Heart right ventricle (tissue), 16 donors: Measurements from ENCODE around the gene PEAK3. TPM values are rescaled to one million over a fixed set of nuclear protein-coding genes. Genes with fewer than 3 reads are reported as not detected.

Experiments
- ATAC-seq, 8 donors: fragments of 200-7000 bp; cut with Tn5 transposase; one replicate each; pipeline ENCODE4 v1.9.1; 2020; ENCODE audit warnings: mild to moderate bottlenecking in 8 of 8, moderate library complexity in 8 of 8, moderate number of reproducible peaks in 1 of 8
- DNase-seq, 2 donors: peaks; one replicate each; pipeline ENCODE4 v3.0.0-alpha.2; 2020
- H3K27ac ChIP-seq, 10 donors: fragments of 200-600 bp; sonication (generic) in 2 of 10; one replicate each; pipeline versions ENCODE4 v1.5.0 to v1.8.0; 2020 to 2022; ENCODE audit warnings: mild to moderate bottlenecking in 3 of 10
- H3K27me3 ChIP-seq, 7 donors: fragments of 200-600 bp; one replicate each; pipeline ENCODE4 v1.8.0; 2021 to 2022; ENCODE audit warnings: mild to moderate bottlenecking in 2 of 7
- H3K36me3 ChIP-seq, 9 donors: fragments of 200-600 bp; sonication (generic) in 1 of 9; one replicate each; pipeline versions ENCODE4 v1.5.0 to v1.8.0; 2020 to 2022; ENCODE audit warnings: mild to moderate bottlenecking in 2 of 9
- H3K4me1 ChIP-seq, 9 donors: fragments of 200-600 bp; sonication (generic) in 1 of 9; one replicate each; pipeline versions ENCODE4 v1.5.0 to v1.8.0; 2020 to 2022; ENCODE audit warnings: mild to moderate bottlenecking in 4 of 9
- H3K4me3 ChIP-seq, 10 donors: fragments of 200-600 bp; sonication (generic) in 2 of 10; one replicate each; pipeline versions ENCODE4 v1.5.0 to v1.8.0; 2020 to 2022; ENCODE audit warnings: mild to moderate bottlenecking in 7 of 10, moderate library complexity in 2 of 10
- H3K9me3 ChIP-seq, 11 donors: fragments of 200-600 bp in 10 of 11; sonication (generic) in 2 of 11; one replicate each; pipeline versions ENCODE4 v1.5.0 to v1.8.0; 2013 to 2022; ENCODE audit warnings: mild to moderate bottlenecking in 2 of 11, control low read depth in 1 of 11, moderate library complexity in 1 of 11
- WGBS, 2 donors: extraction: QIAGEN DNeasy Blood & Tissue Kit; methylation state at CpG; one replicate each; pipeline ENCODE4 v1.1.7; 2013; ENCODE audit warnings: inconsistent platforms in 1 of 2; 5-methylcytosine and 5-hydroxymethylcytosine counted together
- intact Hi-C, 10 donors: fragments of 100-400 bp; cut with DNase I; formaldehyde crosslinking; loops; one replicate each; pipeline versions ENCODE4 v1.11.1 to v1.14.2; 2022
- polyA plus RNA-seq, 2 donors: library from polyadenylated mRNA; stranded (reverse); fragments of 200-250 nt; gene quantifications; one replicate each; pipeline ENCODE4 v1.2.3, GENCODE V29; 2013
- total RNA-seq, 10 donors: library from RNA; stranded (reverse); fragmentation: NEBNext Ultra II Directional in 3 of 10; extraction: Animal tissue kit (Norgen Biotek cat#: 25700) in 3 of 10; gene quantifications; one replicate each; pipeline versions ENCODE4 v1.2.1 to v1.2.4, GENCODE V29; 2021 to 2023
- TF ChIP-seq, protein P1 (sequence below), 9 donors: fragments of 200-600 bp; sonication (generic) in 2 of 9; IDR thresholded peaks; one replicate each; pipeline versions ENCODE4 v1.5.0 to v1.8.0; 2021 to 2022; ENCODE audit warnings: antibody characterized with exemption in 9 of 9, mild to moderate bottlenecking in 5 of 9, moderate library complexity in 1 of 9
- donor health status: Arrhythmogenic right ventricular cardiomyopathy.
- donor health status: ischemic (EF 13 %, LVEDD 7.1; RV severe dilation, severe dysfunction).
- donor health status: healthy with polysubstance abuse.
- donor health status: DM: no; HTN: yes; CAD: no.
- donor health status: DM: no; HTN: no; CAD: no.
- donor health status: ischemic (EF 25% LVEDD 6.9; RV normal size, moderate dysfunction).
- donor health status: ischemic (EF 25% LVEDD 5.7; RV mildly dilated, moderate dysfunction).
- donor health status: healthy.
- donor health status: DM: yes; HTN: yes; CAD: no.
- donor health status: Ischemic cardiomyopathy.
- donor health status: ischemic (EF 35%, LVEDD 5.7; RV mildly dilated, moderate dysfunction).
- donor health status: nonischemic (EF 11% LVEDD 7.7; RV severe dilation, severe dysfunction).
- donor health status: DM: yes; HTN: yes; CAD: no.
- donor health status: PGD.
- donor health status: ischemic (EF 29% LVEDD 5.4; RV normal size, mild dysfunction).
- donor health status: nonischemic (EF 23%, LVEDD 6.1; RV moderate dilation, normal function).

PEAK3 gene
- total and polyA plus RNA-seq, 12 donors = 0.11 to 1.1 (median 0.19) TPM

- H3K27me3 ChIP-seq = peaks cover 0 to 89% (median 71%) of the 10 kb centered on the region in 7 donors
- H3K4me3 ChIP-seq = no peak within 1 kb of the TSS
- intact Hi-C loops = no loop called here
These were observed 26.2 kb upstream of the PEAK3 start, which contains the start of gene LINGO3 for GRCh38 chr19:2308114-2308556. TSS of gene LINGO3 (minus strand) at chr19:2308154. CDS start at chr19:2291776, 16,378 bp downstream.

DNA sequence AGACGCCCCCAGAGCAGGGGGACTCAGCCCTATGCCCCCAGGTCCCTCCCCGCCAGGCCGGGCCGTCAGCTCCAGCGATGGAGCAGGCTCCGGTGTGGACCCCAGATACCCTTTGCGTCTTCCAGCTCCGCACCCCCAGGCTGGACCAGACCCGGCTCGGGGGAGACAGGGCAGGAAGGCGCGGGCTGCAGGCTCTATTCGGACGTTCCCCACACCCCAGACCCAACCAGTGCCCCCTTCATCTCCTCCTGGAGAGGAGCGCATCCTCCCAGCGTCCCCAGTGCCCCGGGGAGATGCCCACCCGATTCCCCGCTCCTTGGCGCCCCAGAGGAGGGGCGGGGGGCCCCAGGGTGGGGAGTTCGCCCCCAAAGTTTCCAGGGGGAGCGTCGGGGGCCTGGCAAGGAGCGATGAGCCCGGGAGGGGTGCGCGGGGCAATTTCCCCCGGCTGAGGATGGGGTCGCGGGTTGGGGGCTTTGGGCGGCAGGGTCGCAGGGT, 25.6 kb upstream of the PEAK3 start:
- peaks cover 0 to 89% (median 71%) of the 10 kb centered on the region in 7 donors for H3K27me3 ChIP-seq
- intact Hi-C loops = no loop called here
- TF ChIP-seq, protein P1, sequence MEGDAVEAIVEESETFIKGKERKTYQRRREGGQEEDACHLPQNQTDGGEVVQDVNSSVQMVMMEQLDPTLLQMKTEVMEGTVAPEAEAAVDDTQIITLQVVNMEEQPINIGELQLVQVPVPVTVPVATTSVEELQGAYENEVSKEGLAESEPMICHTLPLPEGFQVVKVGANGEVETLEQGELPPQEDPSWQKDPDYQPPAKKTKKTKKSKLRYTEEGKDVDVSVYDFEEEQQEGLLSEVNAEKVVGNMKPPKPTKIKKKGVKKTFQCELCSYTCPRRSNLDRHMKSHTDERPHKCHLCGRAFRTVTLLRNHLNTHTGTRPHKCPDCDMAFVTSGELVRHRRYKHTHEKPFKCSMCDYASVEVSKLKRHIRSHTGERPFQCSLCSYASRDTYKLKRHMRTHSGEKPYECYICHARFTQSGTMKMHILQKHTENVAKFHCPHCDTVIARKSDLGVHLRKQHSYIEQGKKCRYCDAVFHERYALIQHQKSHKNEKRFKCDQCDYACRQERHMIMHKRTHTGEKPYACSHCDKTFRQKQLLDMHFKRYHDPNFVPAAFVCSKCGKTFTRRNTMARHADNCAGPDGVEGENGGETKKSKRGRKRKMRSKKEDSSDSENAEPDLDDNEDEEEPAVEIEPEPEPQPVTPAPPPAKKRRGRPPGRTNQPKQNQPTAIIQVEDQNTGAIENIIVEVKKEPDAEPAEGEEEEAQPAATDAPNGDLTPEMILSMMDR (IDR thresholded peaks at IDR 0.05) = no peak
- 19 to 24% methylated on average over 32 to 33 of the region's 33 CpGs for WGBS, 2 donors
- DNase-seq = no peak
- no peaks in the 10 kb centered on the region for H3K9me3 ChIP-seq
- peaks cover 0 to 14% (median 2%) of the 10 kb centered on the region in 9 donors for H3K4me1 ChIP-seq
- no peak for ATAC-seq
- H3K36me3 ChIP-seq = no peaks in the 10 kb centered on the region
- H3K4me3 ChIP-seq = no peak overlapping the region
- H3K27ac ChIP-seq = no peak overlapping the region

More at GRCh38 chr19:2308114-2308556, 26.2 kb upstream of the PEAK3 start, which contains the start of gene LINGO3:
- no peaks in the 10 kb centered on the region for H3K9me3 ChIP-seq
- no peak for ATAC-seq
- WGBS, 2 donors = 4 to 22% methylated on average over 11 to 60 of the region's 63 CpGs
- DNase-seq = no peak
- peaks cover 0 to 8% (median 0%) of the 10 kb centered on the region in 9 donors for H3K4me1 ChIP-seq
- TF ChIP-seq, protein P1 (IDR thresholded peaks at IDR 0.05) = no peak
- H3K27ac ChIP-seq = no peak within 1 kb of the TSS
- H3K36me3 ChIP-seq = no peaks in the 10 kb centered on the region

DNA sequence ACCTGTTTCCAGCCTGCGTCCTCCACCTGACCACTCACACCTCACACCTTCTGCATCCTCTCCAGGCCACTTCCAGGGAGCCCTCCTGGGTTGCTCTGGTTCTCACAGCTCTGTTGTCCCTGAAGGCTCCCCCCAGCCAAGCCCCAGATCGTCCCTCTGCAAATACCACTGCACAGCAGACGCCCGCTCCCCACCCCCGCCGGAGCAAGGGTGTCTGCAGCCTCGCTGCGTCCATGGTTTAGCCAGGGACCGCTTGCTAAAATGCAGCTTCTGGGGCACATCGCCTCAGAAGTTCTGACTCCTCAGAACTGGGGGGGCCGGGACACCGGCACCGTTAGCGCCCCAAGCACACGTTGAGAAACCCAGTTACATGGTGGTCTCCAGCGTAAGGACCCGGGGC, 25.0 kb upstream of the PEAK3 start:
- Histone ChIP-seq H3K27me3 (peaks cover 0 to 89% (median 71%) of the 10 kb centered on the region in 7 donors), H3K36me3 (no peaks in the 10 kb centered on the region), H3K4me1 (peaks cover 5 to 20% (median 8%) of the 10 kb centered on the region in 9 donors), H3K4me3 (no peak overlapping the region), H3K27ac (no peak overlapping the region), H3K9me3 (no peaks in the 10 kb centered on the region)
- intact Hi-C loops = no loop called here
- ATAC-seq (no peak), DNase-seq (no peak)
- TF ChIP-seq, protein P1 (IDR thresholded peaks at IDR 0.05) = no peak
- 58 to 67% methylated on average over 17 of the region's 17 CpGs for WGBS, 2 donors

DNA sequence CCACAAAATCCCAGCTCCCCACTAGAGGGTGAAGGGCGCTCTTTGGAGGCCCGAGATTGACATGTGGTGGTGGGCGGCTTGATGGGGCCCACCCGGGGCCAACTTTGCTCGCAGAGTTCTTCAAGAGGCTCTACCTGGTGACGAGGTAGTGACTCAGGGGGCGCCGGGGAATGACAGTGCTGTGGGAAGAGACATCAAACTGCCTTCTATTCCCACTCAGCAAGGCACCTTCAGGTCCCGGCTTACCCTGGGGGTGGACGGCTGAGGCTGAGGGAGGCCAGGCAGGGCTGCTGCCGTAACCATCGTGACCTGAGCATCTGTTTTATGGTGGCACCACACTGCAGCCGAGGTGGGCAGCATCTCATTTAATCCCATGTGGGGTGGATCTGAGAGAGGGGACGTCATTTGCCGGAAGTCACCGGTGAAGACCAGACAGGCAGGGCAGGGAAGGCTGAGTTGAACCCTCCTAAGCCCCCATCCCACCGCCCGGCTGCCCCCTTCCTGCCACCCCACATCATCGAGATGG, 24.4 kb upstream of the PEAK3 start:
- 70 to 78% methylated on average over 19 of the region's 19 CpGs for WGBS, 2 donors
- TF ChIP-seq, protein P1 (IDR thresholded peaks at IDR 0.05) = no peak
- DNase-seq = no peak
- Histone ChIP-seq H3K4me1 (peaks cover 5 to 21% (median 8%) of the 10 kb centered on the region in 9 donors), H3K27me3 (peaks cover 0 to 88% (median 67%) of the 10 kb centered on the region in 7 donors), H3K27ac (no peak overlapping the region), H3K36me3 (no peaks in the 10 kb centered on the region), H3K9me3 (no peaks in the 10 kb centered on the region), H3K4me3 (no peak overlapping the region)
- ATAC-seq = no peak
- intact Hi-C loops = no loop called here
